Measurements from ENCODE around the gene CMPK2. TPM values are rescaled to one million over a fixed set of nuclear protein-coding genes. Genes with fewer than 3 reads are reported as not detected.

CMPK2 gene
- total and polyA plus RNA-seq, 9 of the 15 experiments (the other 6 are each of a cell fraction or from before 2014, with no cell fraction given), result 2.6 to 10.5 (median 5.0) TPM

DNA sequence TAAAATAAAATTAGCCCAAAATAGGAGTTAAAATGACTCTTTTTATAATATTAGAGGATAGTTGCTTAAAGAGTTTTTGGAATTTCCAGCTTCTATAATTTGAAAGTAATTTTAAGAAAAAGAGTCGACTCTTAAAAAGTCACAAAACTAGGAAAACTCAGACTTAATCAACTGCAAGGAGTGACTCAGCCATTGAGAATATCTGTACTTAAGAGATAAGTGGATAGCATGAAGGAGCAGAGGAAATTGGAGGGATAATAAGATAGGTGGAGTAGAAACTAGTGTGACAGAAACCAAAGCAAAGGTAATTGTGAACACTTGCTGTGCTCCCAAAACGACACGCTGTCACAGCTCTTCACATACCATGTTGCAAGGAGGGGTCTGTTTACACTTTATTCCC, 20.3 kb upstream of the CMPK2 start (continued):
- TF ChIP-seq ZNF609 (CRISPR knock-in tag; IDR thresholded peaks at IDR 0.05; ENCODE audit: borderline replicate concordance) (no peak), SMAD3 (CRISPR knock-in tag; conservative IDR thresholded peaks at IDR 0.05) (no peak), XRCC4 (IDR thresholded peaks at IDR 0.05; ENCODE audit: extremely low read depth, insufficient read depth, insufficient read length) (no peak), MXI1 (IDR thresholded peaks at IDR 0.05; ENCODE audit: low read depth, low read length) (no peak), NR4A1 (CRISPR knock-in tag; IDR thresholded peaks at IDR 0.05) (no peak), NR4A1 (tag; IDR thresholded peaks at IDR 0.05) (no peak), ZNF217 (CRISPR knock-in tag; IDR thresholded peaks at IDR 0.05) (no peak), NEUROD1 (IDR thresholded peaks at IDR 0.05; ENCODE audit: borderline replicate concordance, low read depth, low read length, partially characterized antibody) (no peak), ZBTB17 (CRISPR knock-in tag; IDR thresholded peaks at IDR 0.05) (no peak), RB1 (IDR thresholded peaks at IDR 0.05; ENCODE audit: low read depth) (no peak), CHD7 (IDR thresholded peaks at IDR 0.05; ENCODE audit: low read depth, low read length) (no peak)
- TF ChIP-seq, protein P1, sequence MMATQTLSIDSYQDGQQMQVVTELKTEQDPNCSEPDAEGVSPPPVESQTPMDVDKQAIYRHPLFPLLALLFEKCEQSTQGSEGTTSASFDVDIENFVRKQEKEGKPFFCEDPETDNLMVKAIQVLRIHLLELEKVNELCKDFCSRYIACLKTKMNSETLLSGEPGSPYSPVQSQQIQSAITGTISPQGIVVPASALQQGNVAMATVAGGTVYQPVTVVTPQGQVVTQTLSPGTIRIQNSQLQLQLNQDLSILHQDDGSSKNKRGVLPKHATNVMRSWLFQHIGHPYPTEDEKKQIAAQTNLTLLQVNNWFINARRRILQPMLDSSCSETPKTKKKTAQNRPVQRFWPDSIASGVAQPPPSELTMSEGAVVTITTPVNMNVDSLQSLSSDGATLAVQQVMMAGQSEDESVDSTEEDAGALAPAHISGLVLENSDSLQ (IDR thresholded peaks at IDR 0.05), result no peak

All from K562 (cell line).